HG03097 (cell line): ENCODE data around the gene FBXO33.

Experiments used
- ATAC-seq: cut with Tn5 transposase; IDR thresholded peaks from one replicate; pipeline ENCODE4 v1.9.1; 2021; ENCODE audit not compliant: unreplicated experiment, low FRiP score

Gene FBXO33, protein sequence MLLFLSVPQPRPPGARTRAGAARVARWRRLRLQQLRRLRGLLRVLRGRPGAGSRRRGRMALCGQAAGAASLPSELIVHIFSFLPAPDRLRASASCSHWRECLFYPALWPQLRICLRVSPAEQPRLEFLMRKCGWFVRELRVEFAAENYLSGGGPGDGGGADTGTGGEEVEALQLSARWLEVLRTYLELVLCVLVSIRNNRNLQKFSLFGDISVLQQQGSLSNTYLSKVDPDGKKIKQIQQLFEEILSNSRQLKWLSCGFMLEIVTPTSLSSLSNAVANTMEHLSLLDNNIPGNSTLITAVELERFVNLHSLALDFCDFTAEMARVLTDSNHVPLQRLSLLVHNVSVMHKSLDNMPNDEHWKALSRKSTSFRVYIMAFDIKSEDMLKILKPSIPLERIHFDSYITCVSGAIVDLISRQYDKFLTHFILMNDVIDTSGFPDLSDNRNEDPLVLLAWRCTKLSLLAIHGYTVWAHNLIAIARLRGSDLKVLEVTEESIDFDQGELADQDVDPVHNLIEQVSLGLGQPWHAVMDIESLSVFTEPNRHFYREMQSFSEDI

DNA sequence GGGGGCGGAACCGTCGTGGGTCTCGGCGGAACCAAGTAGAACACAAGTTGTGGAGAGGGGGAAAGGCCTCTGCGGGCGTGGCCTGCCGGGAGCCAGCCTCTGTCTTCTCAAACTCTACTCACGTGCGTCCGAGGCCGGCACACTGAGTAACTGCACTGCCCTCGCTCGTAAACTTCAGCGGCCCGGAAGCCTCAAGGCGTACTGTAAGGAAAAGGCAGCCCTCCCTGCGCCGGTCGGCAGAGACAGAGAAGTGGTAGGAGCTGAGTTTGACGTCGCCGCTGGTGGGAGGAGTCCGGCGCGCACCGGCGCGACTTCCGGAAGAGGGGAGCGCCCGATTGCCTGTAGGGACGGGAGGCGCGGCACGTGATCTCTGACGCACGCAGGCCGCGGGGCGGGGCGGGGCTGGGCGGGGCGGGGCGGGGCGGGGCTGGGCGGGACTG is at the start of gene FBXO33:
Gene FBXO33, minus strand, starts transcription at position 255 of the 440 bp plus-strand sequence. CDS start 271 bp downstream, outside the sequence.
- peak; percentile 73 for ATAC-seq

DNA sequence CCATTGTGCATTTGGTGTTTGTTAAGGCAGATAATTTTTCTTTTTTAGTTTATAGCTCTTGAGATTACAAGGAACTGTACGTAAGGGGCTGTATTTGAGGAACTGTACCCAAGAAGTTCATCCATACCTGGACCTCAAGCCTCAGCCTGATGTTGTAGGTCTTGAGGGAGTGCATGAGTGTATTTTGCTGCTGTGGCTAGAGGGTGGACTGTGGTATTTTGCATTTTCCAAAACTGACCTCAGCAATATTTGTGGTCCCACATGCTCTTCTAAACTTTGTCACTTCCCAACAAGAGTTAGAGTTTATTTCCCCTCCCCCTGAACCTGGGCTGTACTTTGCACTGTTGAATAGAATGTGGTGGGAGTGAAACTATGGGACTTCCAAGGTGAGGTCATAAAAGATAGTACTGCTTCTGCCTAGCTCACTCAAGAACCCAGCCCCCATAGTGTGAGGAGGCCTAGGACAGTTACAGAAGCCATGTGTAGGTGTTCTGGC is 42.2 kb upstream of the FBXO33 start:
- ATAC-seq = peak; percentile 98

DNA sequence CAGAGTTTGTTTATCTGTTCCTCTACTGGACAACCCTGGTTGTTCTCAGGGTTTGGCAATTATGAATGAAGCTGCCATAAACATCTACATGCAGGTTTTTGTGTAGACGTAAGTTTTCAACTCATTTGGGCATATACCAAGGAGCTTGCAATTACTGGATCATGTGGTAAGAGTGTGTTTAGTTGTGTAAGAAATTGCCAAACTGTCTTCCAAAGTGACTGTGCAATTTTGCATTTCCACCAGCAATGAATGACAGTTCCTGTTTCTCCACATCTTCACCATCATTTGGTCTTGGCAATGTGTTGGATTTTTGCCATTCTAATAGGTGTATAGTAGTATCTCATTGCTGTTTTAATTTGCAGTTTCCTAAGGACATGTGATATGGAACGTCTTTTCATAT is 39.8 kb upstream of the FBXO33 start:
- no peak for ATAC-seq

DNA sequence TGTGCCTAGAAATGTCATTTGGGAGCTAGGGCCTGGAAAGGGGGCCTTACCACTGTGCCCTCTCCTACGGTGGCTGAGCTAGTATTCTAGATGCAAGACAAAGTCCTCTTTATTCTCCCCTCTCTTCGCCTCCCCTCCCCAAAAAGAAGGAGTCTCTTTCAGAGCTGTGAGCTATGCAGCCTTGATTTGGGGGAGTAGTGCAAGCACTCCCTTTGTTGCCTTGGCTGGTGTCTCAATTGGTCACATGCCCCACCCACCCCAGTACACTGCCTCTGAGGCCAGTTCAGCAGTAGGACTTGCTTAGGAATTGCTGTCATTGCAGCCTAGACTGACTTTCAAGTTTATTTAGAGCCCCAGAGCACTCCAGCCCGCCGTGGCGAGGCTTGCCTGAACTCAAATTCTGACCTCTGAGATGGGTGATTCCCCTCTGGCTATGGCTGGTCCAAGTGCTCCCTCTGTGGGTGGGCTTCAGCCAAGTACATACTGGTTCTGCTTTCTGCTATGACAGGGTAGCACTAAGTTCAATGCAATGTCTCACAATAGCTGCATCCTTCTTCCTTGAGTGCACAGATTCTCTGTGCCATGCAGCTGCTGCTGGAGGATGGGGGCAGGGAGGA is 37.0 kb upstream of the FBXO33 start:
- peak; percentile 93 for ATAC-seq

DNA sequence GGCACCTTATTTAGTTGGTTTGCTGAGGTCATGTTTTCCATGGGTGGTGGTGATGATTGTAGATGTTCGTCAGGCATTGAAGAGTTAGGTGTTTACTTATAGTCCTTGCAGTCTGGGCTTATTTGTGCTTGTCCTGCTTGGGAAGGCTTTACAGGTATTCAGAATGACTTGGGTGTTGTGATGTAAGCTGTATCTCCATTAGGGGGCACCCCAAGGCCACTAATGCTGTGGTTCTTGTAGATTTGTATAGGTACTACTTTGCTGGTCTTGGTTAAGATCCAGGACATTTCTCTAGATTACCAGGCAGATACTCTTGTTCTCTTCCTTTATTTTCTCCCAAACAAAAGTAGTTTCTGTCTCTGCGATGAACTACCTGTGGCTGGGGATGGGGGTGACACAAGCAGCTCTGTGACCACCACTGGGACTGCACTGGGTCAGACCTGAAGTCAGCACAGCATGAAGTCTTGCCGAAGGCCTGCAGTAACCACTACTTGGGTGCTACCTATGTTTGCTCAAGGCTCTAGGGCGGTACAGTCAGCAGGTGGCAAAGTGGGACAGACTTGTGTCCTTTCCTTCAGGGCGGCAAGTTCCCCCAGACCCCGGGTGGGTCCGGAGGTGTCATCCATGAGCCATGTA is 35.8 kb upstream of the FBXO33 start:
- ATAC-seq = no peak

DNA sequence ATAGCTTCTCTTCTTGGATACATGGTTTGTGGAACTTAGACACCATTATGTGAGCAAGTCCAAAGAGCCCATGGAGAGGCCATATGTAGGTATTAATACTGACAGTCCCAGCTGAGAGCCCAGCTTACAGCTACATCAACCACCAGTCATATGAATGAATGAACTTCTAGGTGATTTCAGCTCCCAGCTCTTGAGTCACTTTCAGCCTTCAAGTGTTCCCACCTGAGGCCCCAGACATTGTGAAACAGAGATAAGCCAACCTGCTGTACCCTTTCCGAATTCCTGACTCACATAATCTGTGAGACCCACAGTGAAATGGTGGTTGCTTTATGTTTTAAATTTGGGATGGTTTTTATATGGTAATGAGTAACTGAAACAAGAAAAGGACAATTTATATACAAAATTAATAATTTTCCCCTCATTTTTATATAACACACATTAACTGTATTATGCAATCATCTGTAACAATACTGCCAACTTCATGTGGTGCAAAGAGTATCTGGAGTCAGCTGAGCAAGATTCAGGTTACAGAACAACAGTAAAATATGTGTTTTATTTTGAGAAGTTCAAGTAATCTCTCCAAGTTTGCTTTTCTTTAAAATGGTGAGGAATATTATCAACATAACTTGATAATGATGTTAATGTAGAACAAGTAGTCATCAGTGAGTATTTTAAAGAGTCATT is 27.7 kb upstream of the FBXO33 start:
- no peak for ATAC-seq

DNA sequence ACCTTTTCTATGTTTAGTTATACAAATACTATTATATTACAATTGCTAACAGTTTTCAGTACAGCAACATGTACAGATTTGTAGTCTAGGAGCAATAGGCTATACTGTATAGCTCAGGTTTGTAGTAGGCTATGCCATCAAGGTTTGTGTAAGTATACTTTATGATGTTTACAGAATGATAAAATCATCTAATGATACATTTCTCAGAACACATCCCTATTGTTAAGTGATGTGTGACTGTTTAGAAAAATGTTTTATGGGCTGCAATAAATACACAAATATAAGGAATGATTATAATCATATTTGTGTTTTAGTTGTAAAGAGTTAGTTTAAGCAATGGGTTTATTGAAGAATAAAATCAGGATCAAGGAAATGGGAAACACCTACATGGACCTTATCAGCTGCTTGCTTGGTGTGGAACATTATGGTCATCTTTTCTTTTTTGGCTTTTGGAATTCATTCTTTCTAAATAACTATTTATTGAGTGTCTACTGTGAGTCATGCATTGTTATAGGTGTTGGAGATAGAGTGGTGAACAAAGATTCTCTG is 24.5 kb upstream of the FBXO33 start:
- ATAC-seq = no peak

DNA sequence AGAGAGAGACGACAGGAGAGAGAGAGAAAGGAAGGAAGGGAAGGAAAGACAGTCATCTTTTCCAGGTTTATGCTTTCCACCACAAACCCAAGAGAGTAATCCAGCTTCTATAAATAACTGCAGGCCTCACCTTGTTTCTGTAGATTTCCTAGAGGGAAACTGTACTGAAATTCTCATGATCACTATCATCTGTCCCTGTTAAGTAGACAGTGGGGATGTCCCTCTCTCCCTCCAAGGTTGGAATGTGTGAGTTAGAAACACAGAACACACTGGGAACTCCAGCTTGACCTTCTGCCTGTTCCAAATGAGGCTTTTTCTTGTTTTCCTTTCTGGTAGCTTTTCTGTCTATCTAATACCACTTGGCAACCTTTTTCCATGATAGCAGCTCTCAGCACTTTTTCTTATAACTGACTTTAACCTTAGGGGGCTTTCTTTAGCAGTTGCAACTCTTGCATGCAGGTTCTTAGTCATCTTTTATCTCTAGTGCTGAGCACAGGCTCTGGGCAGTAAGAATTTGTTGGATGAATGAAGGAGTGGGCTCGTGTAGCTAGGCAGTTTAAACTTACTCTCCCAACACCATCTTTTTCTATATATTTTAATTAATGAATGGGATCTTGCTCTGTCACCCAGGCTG is 22.8 kb upstream of the FBXO33 start:
- no peak for ATAC-seq

DNA sequence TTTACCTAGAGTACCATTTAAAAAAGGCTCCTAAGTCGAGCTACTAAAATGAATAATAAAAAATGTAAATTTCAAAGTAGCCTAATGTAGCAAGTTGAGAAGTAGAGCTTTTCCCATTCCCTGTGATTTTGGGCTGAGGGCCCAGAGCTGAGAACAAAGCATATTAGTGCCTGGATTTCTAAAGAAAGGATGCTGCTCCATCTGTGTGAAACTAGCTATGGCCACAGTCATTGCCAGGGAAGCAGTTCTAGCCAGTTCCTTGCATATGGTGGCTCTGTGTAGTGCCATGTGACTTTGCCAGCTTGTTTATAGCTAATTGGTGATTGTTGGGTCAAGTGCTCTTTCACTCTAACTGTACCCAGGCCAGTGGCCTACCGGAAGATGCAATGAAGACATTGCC is 20.4 kb upstream of the FBXO33 start:
- ATAC-seq = no peak

DNA sequence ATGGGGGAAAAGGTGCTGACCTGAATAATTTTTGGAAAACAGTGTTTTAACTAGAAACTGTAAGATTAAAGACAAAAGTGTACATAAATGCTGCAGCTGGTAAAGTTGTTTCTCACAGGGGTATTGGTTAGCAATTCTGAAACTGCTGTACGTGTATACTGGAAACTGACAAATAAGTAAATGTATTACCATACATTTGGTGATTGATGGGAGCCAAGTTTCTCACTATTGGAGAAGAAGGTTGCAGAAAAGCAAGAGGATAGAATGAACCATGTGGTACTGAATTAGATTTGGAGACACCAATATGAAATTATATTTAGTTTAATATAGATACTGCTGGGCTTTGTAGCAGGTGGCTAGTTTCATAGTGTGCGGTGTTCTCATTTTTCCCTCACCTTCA is 19.6 kb upstream of the FBXO33 start:
- peak; percentile 46 for ATAC-seq

DNA sequence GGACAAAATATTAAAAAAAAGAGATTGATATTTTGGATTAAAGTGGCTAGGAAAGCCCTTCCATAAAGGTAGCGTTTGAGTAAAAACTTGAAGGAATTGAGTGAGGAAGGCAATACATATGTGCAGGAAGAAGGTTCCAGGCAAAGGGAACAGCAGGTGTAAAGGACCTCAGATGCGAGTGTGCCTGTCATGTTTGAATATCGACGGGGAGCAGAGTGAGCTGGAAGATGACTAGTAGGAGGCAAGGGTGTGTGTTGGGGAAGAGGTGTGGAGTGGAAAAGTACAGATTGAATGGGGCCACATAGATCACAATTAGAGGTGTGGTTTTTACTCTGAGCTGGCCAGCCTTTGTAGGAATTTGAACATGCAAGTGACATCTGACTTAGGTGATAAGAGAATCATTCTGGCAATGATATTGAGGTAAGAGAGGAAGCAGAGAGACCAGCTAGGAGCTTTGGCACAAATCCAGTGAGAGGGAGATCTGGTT is 15.0 kb upstream of the FBXO33 start:
- ATAC-seq = no peak

DNA sequence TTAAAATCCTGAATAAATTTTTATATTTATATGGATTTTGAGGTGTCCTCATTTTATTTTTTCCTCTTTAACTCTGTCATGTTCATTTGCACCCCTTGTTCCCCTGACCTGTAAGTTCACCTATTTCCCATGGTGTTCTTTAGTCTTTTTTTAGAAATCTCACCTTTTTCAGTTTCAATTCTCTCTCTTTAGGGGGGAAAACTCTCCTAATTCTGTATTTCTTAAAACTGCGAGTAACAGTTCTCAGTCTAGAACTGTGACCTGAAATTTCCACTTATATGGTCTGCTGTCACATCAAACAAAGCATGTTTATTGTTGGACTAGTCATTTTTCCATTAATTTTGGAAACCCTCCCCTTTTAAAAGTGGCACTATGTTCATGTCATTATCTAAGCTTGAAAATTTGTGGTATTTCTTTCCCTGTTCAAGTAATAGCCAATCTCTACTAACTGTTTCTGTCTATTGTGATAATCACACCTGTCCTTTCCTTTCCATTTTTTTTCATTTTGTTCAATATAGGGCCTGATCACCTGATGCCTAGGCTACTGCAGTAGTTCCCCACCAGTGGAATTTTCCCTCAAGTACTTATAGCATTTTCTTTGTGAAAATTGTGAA is 14.0 kb upstream of the FBXO33 start:
- ATAC-seq = peak; percentile 49

DNA sequence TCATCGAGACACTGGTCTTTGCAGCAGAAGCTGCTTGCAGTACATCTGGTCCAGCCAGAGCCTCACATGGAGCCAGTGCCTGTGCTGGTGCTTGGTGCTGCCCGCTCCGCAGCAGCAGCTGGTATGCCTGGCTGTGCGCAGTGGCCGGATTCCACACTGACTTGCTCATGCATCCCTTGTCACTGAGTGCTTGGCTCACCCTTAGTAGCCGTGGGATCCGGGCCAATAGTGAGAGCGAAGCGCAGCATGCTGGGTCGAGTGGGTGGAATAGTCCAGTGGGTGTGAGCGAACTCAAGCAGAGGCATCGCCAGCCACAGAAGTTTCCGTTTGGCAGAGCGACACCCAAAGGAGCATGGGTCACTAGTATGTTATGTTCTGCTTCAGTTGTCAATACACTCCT is 10.1 kb upstream of the FBXO33 start:
- ATAC-seq = no peak

DNA sequence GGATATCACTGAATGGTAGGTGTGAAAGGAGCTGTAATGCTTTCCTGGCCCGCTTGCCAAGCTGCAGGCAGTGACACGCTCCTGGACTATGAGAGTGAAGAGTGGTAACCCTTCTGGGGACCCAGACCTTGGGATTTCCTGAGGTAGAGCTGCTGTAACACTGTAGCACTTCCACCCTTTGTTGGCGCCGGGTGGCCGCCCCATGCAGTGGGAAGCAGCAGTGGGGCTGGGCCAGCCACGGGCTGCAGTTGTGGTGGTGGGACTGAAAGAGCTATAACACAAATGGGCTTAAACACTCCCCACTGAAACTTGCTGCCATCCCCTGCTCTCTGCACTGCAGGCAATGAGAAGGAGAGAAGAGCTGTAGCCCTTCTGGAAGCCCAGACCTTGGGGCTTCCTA is 9.6 kb upstream of the FBXO33 start:
- no peak for ATAC-seq

DNA sequence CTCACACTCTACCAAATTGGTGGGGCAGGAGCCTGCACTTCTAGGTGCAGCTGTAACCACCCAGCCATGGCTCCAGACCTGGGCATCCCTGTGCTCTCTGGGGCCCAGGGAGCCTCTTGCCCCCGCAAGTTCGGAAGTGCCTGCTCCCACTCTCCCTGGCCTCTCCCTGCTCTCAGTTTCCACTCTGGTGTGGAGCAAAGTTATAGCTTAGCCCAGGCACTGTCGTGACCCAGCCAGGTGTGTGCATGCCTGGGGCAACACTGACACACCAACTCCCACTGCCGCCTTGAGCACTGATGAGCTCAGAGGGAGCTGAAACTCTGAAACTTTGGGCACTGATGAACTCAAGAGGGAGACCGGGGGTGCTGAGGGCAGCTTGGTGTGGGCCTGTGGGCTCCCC is 8.7 kb upstream of the FBXO33 start:
- no peak for ATAC-seq

DNA sequence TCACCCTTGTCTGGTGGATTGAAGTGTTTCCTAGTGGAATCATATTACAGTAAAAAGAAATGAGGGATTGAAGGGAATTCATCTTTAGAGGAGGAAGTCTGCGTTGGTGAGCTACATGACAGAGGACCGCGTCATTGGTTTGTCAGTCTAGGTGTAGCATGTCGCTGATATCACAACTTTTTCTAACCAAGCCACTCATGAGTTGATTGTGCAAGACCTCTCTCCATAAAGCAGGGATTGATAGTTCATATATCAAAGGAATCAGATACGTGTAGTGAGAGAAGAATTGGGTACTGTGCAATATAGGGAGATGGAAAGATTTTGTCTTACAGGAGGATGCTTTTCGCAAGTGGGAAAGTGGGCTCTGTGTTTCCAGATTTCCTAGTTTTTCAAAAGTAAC is 3.0 kb upstream of the FBXO33 start:
- no peak for ATAC-seq

DNA sequence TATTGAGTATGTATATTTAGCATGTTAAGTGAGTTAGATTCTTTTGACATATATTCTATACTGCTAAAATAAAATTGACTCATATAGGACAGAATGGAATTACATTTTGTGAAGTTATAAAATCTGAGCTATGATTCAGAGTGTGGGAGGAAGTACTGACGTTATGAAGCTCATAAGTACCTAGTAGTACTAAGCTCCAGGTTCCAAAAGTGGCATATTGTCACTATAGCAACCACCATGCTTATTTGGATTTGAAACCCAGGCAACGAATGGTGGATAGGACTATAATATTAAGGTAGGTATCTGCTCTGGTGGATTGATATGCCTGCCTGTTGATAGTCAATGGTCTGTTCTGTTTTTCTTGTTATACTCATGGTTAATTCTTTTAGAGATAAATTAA is 2.2 kb upstream of the FBXO33 start:
- ATAC-seq = no peak

DNA sequence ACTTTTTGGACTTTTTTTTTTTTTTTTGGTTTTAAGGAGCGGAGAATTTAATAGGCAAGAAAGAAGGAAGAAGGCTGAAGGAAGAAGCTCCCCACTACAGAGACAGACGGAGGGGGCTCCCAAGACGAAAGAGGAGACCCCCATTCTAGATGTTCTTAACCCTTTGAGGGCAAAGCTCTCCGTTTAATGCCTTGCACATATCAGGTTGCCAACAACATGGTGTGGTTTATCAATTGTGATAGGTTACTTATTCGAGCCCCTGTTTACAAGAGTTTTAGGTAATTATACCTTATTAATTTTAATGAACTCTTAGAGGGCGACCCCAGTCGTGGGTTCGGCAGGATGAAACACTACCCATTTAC is 1.2 kb upstream of the FBXO33 start:
- ATAC-seq = no peak
